Measurements from ENCODE around the gene BCKDK.

- TF ChIP-seq, protein P1, sequence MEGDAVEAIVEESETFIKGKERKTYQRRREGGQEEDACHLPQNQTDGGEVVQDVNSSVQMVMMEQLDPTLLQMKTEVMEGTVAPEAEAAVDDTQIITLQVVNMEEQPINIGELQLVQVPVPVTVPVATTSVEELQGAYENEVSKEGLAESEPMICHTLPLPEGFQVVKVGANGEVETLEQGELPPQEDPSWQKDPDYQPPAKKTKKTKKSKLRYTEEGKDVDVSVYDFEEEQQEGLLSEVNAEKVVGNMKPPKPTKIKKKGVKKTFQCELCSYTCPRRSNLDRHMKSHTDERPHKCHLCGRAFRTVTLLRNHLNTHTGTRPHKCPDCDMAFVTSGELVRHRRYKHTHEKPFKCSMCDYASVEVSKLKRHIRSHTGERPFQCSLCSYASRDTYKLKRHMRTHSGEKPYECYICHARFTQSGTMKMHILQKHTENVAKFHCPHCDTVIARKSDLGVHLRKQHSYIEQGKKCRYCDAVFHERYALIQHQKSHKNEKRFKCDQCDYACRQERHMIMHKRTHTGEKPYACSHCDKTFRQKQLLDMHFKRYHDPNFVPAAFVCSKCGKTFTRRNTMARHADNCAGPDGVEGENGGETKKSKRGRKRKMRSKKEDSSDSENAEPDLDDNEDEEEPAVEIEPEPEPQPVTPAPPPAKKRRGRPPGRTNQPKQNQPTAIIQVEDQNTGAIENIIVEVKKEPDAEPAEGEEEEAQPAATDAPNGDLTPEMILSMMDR (IDR thresholded peaks at IDR 0.05), result no peak
- TF ChIP-seq NR3C1 (CRISPR knock-in tag; conservative IDR thresholded peaks at IDR 0.05; ENCODE audit: low read depth) (no peak), NR2C2 (CRISPR knock-in tag; IDR thresholded peaks at IDR 0.05) (no peak), ZBTB21 (CRISPR knock-in tag; IDR thresholded peaks at IDR 0.05; ENCODE audit: borderline replicate concordance) (no peak), RELA (CRISPR knock-in tag; IDR thresholded peaks at IDR 0.05; ENCODE audit: borderline replicate concordance) (no peak), FOXJ3 (CRISPR knock-in tag; IDR thresholded peaks at IDR 0.05; ENCODE audit: borderline replicate concordance) (no peak), TEAD4 (CRISPR knock-in tag; IDR thresholded peaks at IDR 0.05) (no peak), FOXK1 (CRISPR knock-in tag; IDR thresholded peaks at IDR 0.05) (no peak), MAX (CRISPR knock-in tag; IDR thresholded peaks at IDR 0.05) (peak; percentile 67; the same call in 1 of the 2 replicates), ZNF671 (CRISPR knock-in tag; IDR thresholded peaks at IDR 0.05) (no peak)
Observed at GRCh38 chr16:31148281-31148728, 40.1 kb downstream of the BCKDK start.

All from WTC11 (cell line).